H1 (cell line): Measurements from ENCODE around the gene PI16.

Experiments used
- ATF3 ChIP-seq: IDR thresholded peaks from 2 replicates; pipeline ENCODE4 v1.6.1; 2011; ENCODE audit warnings: low read depth, mild to moderate bottlenecking, low read length; ENCODE audit not compliant: insufficient read depth
- CREB1 ChIP-seq: IDR thresholded peaks from 2 replicates; pipeline ENCODE4 v1.6.1; 2012; ENCODE audit warnings: inconsistent platforms
- EZH2 ChIP-seq: fragments of 200-600 bp; sonication (generic); IDR thresholded peaks from 2 replicates; pipeline ENCODE4 v1.7.1; 2012; ENCODE audit warnings: low read depth, mild to moderate bottlenecking, moderate library complexity, low read length, inconsistent platforms; ENCODE audit not compliant: severe bottlenecking
- GABPA ChIP-seq: IDR thresholded peaks from 2 replicates; pipeline ENCODE4 v1.6.1; 2011; ENCODE audit warnings: mild to moderate bottlenecking, low read length, moderate library complexity, borderline replicate concordance; ENCODE audit not compliant: insufficient read depth
- NRF1 ChIP-seq: IDR thresholded peaks from 2 replicates; pipeline ENCODE4 v1.6.1; 2011; ENCODE audit warnings: mild to moderate bottlenecking, low read depth, low read length, improper control_type of control experiment
- POLR2A ChIP-seq, 2 experiments: IDR thresholded peaks; 1 replicate in 1 of 2; 2 replicates in 1 of 2; pipeline ENCODE4 v1.6.1; 2011; ENCODE audit warnings: low read depth in 2 of 2, low read length in 2 of 2, mild to moderate bottlenecking in 2 of 2; ENCODE audit errors: control extremely low read depth in 1 of 2
- POLR2AphosphoS5 ChIP-seq: IDR thresholded peaks from 2 replicates; pipeline ENCODE4 v1.6.1; 2011; ENCODE audit warnings: low read depth, low read length
- RAD21 ChIP-seq, 2 experiments: IDR thresholded peaks in 1 of 2; conservative IDR thresholded peaks in 1 of 2; 2 replicates each; pipeline ENCODE4 v1.6.1; 2011; ENCODE audit warnings: low read depth in 2 of 2, low read length in 2 of 2, improper control_type of control experiment in 1 of 2, inconsistent platforms in 1 of 2, mild to moderate bottlenecking in 1 of 2, moderate library complexity in 1 of 2
- RFX5 ChIP-seq: IDR thresholded peaks from 2 replicates; pipeline ENCODE4 v1.6.1; 2011; ENCODE audit warnings: low read depth, low read length, improper control_type of control experiment, borderline replicate concordance
- RNF2 ChIP-seq: fragments of 200-900, 300-1000 bp; sonication (generic); IDR thresholded peaks from 2 replicates; pipeline ENCODE4 v1.7.1; 2016; ENCODE audit warnings: borderline replicate concordance, low read depth, mild to moderate bottlenecking, antibody characterized with exemption, low read length; ENCODE audit not compliant: poor library complexity, severe bottlenecking; ENCODE audit errors: missing control alignments
- TAF1 ChIP-seq: IDR thresholded peaks from 2 replicates; pipeline ENCODE4 v1.6.1; 2011; ENCODE audit warnings: mild to moderate bottlenecking, low read depth, low read length
- TF ChIP-seq, protein P1 (sequence below), 3 experiments: IDR thresholded peaks; 1 replicate in 2 of 3; 2 replicates in 1 of 3; pipeline versions ENCODE4 v1.5.1 to v1.6.1; 2011; ENCODE audit warnings: low read length in 3 of 3, mild to moderate bottlenecking in 3 of 3, inconsistent platforms in 2 of 3, low read depth in 1 of 3, moderate library complexity in 1 of 3; ENCODE audit not compliant: insufficient read depth in 1 of 3; ENCODE audit errors: control extremely low read depth in 1 of 3
- TF ChIP-seq, protein P2 (sequence below): IDR thresholded peaks from 2 replicates; pipeline ENCODE4 v1.6.1; 2012; ENCODE audit warnings: low read length, inconsistent platforms
- TF ChIP-seq, protein P3 (sequence below): fragments of 300-600 bp; sonication (generic); IDR thresholded peaks from 2 replicates; pipeline ENCODE4 v1.7.1; 2012; ENCODE audit warnings: low read length, moderate library complexity, mild to moderate bottlenecking, inconsistent platforms; ENCODE audit not compliant: insufficient replicate concordance

- TF ChIP-seq POLR2A (IDR thresholded peaks at IDR 0.05; ENCODE audit: control extremely low read depth in 1 of 2, low read depth in 2 of 2, low read length in 2 of 2) = no peak
- no peak for TF ChIP-seq POLR2AphosphoS5
- no peak for TF ChIP-seq TAF1
- TF ChIP-seq RFX5 = no peak
- TF ChIP-seq, protein P1, sequence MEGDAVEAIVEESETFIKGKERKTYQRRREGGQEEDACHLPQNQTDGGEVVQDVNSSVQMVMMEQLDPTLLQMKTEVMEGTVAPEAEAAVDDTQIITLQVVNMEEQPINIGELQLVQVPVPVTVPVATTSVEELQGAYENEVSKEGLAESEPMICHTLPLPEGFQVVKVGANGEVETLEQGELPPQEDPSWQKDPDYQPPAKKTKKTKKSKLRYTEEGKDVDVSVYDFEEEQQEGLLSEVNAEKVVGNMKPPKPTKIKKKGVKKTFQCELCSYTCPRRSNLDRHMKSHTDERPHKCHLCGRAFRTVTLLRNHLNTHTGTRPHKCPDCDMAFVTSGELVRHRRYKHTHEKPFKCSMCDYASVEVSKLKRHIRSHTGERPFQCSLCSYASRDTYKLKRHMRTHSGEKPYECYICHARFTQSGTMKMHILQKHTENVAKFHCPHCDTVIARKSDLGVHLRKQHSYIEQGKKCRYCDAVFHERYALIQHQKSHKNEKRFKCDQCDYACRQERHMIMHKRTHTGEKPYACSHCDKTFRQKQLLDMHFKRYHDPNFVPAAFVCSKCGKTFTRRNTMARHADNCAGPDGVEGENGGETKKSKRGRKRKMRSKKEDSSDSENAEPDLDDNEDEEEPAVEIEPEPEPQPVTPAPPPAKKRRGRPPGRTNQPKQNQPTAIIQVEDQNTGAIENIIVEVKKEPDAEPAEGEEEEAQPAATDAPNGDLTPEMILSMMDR (IDR thresholded peaks at IDR 0.05; ENCODE audit: control extremely low read depth in 1 of 3, insufficient read depth in 1 of 3, low read depth in 1 of 3, low read length in 3 of 3) = no peak
- TF ChIP-seq, protein P2, sequence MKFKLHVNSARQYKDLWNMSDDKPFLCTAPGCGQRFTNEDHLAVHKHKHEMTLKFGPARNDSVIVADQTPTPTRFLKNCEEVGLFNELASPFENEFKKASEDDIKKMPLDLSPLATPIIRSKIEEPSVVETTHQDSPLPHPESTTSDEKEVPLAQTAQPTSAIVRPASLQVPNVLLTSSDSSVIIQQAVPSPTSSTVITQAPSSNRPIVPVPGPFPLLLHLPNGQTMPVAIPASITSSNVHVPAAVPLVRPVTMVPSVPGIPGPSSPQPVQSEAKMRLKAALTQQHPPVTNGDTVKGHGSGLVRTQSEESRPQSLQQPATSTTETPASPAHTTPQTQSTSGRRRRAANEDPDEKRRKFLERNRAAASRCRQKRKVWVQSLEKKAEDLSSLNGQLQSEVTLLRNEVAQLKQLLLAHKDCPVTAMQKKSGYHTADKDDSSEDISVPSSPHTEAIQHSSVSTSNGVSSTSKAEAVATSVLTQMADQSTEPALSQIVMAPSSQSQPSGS = no peak
- TF ChIP-seq, protein P3, sequence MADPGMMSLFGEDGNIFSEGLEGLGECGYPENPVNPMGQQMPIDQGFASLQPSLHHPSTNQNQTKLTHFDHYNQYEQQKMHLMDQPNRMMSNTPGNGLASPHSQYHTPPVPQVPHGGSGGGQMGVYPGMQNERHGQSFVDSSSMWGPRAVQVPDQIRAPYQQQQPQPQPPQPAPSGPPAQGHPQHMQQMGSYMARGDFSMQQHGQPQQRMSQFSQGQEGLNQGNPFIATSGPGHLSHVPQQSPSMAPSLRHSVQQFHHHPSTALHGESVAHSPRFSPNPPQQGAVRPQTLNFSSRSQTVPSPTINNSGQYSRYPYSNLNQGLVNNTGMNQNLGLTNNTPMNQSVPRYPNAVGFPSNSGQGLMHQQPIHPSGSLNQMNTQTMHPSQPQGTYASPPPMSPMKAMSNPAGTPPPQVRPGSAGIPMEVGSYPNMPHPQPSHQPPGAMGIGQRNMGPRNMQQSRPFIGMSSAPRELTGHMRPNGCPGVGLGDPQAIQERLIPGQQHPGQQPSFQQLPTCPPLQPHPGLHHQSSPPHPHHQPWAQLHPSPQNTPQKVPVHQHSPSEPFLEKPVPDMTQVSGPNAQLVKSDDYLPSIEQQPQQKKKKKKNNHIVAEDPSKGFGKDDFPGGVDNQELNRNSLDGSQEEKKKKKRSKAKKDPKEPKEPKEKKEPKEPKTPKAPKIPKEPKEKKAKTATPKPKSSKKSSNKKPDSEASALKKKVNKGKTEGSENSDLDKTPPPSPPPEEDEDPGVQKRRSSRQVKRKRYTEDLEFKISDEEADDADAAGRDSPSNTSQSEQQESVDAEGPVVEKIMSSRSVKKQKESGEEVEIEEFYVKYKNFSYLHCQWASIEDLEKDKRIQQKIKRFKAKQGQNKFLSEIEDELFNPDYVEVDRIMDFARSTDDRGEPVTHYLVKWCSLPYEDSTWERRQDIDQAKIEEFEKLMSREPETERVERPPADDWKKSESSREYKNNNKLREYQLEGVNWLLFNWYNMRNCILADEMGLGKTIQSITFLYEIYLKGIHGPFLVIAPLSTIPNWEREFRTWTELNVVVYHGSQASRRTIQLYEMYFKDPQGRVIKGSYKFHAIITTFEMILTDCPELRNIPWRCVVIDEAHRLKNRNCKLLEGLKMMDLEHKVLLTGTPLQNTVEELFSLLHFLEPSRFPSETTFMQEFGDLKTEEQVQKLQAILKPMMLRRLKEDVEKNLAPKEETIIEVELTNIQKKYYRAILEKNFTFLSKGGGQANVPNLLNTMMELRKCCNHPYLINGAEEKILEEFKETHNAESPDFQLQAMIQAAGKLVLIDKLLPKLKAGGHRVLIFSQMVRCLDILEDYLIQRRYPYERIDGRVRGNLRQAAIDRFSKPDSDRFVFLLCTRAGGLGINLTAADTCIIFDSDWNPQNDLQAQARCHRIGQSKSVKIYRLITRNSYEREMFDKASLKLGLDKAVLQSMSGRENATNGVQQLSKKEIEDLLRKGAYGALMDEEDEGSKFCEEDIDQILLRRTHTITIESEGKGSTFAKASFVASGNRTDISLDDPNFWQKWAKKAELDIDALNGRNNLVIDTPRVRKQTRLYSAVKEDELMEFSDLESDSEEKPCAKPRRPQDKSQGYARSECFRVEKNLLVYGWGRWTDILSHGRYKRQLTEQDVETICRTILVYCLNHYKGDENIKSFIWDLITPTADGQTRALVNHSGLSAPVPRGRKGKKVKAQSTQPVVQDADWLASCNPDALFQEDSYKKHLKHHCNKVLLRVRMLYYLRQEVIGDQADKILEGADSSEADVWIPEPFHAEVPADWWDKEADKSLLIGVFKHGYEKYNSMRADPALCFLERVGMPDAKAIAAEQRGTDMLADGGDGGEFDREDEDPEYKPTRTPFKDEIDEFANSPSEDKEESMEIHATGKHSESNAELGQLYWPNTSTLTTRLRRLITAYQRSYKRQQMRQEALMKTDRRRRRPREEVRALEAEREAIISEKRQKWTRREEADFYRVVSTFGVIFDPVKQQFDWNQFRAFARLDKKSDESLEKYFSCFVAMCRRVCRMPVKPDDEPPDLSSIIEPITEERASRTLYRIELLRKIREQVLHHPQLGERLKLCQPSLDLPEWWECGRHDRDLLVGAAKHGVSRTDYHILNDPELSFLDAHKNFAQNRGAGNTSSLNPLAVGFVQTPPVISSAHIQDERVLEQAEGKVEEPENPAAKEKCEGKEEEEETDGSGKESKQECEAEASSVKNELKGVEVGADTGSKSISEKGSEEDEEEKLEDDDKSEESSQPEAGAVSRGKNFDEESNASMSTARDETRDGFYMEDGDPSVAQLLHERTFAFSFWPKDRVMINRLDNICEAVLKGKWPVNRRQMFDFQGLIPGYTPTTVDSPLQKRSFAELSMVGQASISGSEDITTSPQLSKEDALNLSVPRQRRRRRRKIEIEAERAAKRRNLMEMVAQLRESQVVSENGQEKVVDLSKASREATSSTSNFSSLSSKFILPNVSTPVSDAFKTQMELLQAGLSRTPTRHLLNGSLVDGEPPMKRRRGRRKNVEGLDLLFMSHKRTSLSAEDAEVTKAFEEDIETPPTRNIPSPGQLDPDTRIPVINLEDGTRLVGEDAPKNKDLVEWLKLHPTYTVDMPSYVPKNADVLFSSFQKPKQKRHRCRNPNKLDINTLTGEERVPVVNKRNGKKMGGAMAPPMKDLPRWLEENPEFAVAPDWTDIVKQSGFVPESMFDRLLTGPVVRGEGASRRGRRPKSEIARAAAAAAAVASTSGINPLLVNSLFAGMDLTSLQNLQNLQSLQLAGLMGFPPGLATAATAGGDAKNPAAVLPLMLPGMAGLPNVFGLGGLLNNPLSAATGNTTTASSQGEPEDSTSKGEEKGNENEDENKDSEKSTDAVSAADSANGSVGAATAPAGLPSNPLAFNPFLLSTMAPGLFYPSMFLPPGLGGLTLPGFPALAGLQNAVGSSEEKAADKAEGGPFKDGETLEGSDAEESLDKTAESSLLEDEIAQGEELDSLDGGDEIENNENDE = no peak
- no peak for TF ChIP-seq RNF2
- TF ChIP-seq CREB1 = no peak
- no peak for TF ChIP-seq GABPA
- no peak for TF ChIP-seq NRF1
- TF ChIP-seq RAD21 (IDR thresholded peaks at IDR 0.05 in 1 of 2, conservative IDR thresholded peaks at IDR 0.05 in 1 of 2; ENCODE audit: low read depth in 2 of 2, low read length in 2 of 2) = no peak
- no peak for TF ChIP-seq EZH2
- no peak for TF ChIP-seq ATF3
These were observed 21.4 kb downstream of the PI16 start for GRCh38 chr6:36976007-36976264.
